OCI-LY7 (cell line): Measurements from ENCODE around the gene NKAPD1.

Experiments used
- EZH2phosphoT487 ChIP-seq: fragments of 200-600 bp; sonication (generic); IDR thresholded peaks from 2 replicates; pipeline ENCODE4 v1.6.1; 2018; ENCODE audit warnings: low read depth, borderline replicate concordance, mild to moderate bottlenecking, mixed run types, antibody characterized with exemption, low read length, moderate library complexity, mixed read lengths
- TF ChIP-seq, protein P1 (sequence below): fragments of 200-600 bp; sonication (generic); conservative IDR thresholded peaks from 2 replicates; pipeline ENCODE4 v1.5.1; 2014; ENCODE audit warnings: mild to moderate bottlenecking, antibody characterized with exemption, low read length, moderate library complexity, mixed read lengths

DNA sequence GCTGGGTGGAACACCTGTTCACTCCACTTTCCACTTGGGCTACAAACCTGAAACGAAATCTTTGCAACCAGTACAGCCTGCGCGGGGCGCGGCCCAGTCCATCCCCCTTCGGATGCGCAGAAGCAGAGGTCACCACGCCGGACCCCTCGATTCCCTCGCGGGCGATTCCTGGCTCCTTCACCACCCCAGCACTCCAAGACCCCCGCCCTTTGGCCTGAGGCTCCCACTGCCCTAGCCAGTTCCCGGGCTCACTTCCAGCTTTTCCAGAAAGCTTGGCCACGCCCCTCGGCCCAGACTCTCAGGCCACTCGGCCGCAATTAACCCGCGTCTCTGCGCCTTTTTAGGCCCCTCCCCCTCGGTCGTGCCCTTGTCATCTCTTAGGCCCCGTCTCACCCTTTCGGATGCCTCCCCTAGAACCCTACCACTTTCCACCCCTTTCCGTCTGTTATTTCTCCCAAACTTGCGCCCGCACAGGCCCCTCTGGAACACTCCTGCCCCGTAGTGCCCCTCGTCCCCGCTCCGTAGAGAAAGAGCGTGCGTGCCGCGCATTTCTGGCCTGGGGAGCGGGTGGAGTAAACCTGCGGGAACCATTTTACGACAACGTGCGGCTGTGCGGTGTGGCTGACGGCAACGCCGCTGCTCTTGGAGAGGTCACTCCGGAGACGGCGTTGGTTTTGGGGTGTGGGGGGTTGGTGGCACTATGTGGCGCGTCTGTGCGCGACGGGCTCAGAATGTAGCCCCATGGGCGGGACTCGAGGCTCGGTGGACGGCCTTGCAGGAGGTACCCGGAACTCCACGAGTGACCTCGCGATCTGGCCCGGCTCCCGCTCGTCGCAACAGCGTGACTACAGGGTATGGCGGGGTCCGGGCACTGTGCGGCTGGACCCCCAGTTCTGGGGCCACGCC is 49.1 kb upstream of the NKAPD1 start, which contains the start of gene DLAT:
- TF ChIP-seq, protein P1, sequence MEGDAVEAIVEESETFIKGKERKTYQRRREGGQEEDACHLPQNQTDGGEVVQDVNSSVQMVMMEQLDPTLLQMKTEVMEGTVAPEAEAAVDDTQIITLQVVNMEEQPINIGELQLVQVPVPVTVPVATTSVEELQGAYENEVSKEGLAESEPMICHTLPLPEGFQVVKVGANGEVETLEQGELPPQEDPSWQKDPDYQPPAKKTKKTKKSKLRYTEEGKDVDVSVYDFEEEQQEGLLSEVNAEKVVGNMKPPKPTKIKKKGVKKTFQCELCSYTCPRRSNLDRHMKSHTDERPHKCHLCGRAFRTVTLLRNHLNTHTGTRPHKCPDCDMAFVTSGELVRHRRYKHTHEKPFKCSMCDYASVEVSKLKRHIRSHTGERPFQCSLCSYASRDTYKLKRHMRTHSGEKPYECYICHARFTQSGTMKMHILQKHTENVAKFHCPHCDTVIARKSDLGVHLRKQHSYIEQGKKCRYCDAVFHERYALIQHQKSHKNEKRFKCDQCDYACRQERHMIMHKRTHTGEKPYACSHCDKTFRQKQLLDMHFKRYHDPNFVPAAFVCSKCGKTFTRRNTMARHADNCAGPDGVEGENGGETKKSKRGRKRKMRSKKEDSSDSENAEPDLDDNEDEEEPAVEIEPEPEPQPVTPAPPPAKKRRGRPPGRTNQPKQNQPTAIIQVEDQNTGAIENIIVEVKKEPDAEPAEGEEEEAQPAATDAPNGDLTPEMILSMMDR = no peak
- no peak for TF ChIP-seq EZH2phosphoT487
